GM12892 (cell line): ENCODE measurements around the gene QSOX1.

Source experiments
- POLR2A ChIP-seq: IDR thresholded peaks from 2 replicates; pipeline ENCODE4 v1.6.1; 2011; ENCODE audit warnings: low read depth, low read length, control low read depth
- POLR2AphosphoS5 ChIP-seq: IDR thresholded peaks from 2 replicates; pipeline ENCODE4 v1.6.1; 2011; ENCODE audit warnings: low read depth, low read length, control low read depth

- TF ChIP-seq POLR2AphosphoS5 = no peak
- no peak for TF ChIP-seq POLR2A
These were observed 98.2 kb downstream of the QSOX1 start for GRCh38 chr1:180252638-180253536.
